GM19328 (cell line): ENCODE measurements around the gene DNALI1.

Experiments
- ATAC-seq: cut with Tn5 transposase; IDR thresholded peaks from one replicate; pipeline ENCODE4 v1.9.1; 2021; ENCODE audit warnings: mild to moderate bottlenecking, moderate library complexity; ENCODE audit not compliant: unreplicated experiment

Gene DNALI1

DNA sequence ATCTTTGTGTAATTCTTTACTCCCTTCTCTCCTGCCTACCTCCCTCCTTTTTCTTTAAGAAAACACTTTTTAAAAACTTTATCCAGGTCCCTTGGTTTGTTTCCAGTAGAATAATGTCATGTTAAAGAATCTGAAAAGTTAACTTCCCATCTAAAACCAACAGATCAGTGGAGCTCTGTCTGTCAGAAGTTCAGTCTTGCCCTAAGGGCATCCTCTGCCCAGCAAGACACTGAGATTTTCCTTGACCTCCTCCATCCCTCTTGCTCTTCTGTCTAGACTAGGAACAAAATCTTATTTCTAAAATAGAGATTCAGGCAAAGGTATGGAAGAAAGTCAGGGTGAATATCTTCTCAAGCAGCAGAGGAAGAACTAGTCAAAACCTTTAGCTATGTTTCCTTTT, 44.7 kb downstream of the DNALI1 start:
- ATAC-seq: no peak

DNA sequence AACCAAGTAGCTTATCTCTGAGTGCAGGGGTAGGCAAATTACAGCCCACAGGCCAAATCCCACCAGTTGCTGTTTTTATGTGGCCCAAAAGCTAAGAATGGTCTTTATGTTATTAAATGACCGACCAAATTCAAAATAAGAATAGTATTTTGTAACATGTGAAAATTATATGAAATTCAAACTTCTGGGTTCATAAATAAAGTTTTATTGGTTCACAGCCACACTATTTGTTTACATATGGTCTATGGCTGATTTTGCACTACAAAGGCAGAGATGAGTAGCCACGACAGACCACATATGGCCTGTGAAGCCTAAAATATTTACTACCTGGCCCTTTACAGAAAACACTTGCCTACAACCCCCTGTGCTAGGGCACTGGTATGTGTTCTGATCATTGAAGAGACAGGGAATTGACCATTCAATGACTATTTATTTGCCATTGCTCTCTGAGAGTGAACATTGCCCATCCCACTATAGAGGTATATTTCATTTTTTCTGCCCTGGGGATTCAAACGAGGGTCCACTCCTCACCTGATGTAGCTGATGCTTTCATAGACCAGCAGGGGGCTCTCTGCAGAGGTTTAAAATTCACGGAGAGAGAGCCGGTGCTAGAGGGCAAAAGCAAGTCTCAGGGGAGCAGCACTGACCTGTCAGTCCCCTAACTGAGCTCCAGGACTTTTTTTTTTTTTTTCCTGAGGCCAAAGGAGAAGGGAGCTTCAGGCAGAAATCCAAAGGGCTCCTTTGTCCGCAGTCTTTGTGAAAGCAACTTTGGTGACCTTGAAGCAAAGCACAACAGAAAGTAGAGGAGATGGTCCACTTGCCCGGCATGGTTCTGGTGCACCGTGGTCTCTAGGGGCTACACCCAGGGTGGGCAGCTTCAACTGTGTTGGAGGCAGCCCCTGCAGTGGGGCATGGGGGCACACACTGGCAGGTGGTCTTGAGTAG, 46.3 kb downstream of the DNALI1 start:
- no peak for ATAC-seq

DNA sequence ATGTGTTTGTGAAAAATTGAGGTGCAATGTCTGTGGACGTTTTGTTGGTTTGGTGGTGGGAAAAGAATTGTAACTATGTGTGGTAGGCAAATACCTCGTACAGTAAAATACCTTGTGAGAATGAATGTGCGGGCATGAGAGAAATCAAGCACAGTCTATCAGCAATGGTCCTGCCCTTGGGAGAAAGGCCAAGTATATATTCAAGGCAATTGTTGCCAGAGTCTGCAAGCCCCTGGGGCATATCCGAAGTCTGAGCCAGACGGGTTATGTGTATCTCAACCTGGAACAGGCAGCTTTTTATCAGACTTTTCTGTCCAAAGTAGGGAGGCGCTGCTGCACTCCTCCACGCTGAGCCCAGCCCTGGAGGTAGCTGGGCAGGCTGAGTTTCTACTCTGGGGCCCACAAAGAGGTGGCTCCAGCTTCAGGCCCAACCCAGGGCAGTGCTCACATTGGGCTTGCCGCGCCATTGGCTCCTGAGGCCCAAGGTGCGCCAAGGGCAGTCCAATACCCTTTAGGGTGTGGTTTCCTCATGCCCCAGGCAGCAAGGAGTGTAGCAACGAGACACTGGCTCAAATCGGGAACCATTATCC, 48.4 kb downstream of the DNALI1 start:
- ATAC-seq: no peak

DNA sequence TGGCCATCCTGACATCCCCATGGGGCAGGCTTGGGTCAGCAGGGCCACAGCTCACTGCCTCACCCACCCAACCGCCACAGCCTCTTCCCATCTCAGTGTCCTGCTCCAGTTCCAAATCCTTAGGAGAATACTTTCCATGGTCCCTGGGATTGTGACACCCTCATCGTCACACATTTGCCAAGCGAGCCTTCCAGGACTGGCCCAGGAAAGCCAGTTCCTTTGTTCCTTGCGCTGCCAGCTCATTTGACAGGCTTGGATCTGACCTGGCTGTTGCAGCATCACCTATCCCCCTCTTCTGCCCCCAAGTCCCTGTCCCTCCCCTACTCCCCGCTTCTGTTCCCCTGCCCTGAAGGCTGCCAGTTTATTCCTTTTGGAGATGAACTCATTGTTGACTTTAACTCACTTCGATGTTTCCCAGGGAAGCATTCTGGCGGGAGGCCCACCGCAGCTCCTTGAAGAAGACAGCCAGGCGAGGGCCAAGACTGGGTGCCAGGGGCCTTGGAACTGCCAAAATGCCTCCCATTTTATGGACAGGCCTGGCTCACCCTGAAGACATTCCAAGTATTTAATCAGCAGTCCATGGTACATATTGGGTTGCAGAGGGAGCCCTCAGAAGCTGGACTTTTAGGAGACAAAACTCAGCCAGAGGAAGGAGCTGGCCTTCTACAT, 49.2 kb downstream of the DNALI1 start:
- ATAC-seq: no peak

DNA sequence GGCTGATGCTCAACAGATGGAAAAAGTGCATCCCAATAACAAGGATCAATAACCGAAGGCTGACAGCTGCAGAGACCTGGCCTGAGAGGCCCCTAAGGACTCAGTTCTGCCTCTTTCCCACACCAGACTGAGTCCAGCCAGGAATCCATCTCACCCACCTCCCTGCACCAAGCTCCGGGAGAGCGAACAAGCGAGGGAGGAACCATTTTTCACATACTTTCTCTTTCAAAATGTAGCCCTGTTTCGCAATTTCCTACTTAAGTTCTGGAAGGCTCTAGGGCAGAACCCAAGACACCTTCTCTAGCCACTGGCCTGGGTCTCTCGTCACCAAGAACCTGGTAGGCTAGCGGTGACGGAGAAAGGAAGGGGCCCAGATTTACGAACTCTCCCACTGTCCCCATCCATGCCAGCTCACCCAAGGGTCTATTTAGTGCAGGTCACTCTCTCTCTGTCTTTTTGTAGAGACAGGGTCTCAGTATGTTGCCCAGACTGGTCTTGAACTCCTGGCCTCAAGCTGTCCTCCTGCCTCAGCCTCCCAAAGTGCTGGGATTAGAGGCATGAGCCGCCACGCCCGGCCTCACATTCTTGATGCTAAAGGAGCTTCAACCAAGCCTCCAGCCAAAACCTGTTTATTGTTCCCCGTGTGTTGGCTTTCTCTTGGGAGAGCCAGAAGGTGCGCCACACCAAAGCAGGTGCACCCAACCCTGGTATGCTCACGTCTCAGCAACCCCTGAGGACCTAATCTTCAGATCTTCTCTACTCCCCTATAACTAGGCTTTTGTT, 49.9 kb downstream of the DNALI1 start:
- ATAC-seq: no peak

DNA sequence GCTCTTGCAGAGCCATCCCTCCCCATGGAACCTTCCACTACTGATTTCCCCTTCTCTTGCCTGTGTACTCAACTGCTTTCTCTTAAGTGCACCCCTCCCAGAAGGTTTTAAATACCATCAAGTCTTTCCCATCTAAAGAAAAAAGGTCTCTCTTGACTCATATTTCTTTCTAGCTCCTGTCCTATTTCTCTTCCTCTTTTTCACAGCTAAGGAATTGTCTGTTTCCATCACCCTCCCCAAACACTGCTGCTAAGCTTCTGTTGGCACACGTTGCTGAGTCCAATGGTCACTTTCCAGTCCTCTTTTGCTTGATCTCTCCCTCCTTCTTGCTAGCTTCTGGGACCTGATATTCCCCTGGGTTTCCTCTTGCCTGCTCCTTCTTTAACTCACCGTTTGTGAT, 52.3 kb downstream of the DNALI1 start:
- no peak for ATAC-seq

DNA sequence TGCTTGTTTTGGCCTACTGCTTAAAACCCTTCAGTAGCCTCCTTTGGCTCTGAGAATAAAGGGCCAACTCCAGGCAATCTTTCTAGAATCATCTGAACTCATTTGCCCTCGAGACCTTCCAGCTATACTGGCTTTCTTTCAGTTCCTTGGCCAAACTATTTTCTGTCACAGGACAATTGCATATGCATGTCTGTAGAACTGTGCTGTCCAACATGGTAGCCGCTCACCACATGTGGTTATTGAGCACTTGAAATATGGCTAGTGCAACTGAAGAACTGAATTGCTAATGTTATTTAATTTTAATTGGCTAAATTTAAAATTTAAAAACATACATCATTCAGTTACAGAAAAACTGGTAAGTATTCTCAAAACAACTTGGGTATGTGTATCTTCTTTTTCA, 53.3 kb downstream of the DNALI1 start:
- ATAC-seq: no peak

DNA sequence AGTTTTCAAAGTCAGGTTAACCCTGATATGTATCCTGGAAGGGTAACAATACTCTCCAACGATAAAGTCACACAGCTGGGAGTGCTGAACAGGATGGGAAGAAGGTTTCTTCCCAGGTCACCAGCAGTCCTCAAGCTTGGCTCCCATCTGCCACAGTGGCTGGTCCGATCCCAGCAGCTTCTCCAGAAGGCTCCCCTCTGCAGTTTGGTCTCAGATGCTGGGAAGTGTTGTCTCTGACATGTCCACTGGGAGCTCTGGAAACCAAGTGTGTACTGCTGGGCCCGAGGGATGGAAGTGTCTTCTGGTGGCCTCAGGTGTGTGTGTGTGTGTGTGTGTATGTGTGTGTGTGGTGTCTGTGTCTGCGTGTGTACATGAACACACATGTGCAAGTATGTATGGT, 55.4 kb downstream of the DNALI1 start:
- ATAC-seq: no peak

DNA sequence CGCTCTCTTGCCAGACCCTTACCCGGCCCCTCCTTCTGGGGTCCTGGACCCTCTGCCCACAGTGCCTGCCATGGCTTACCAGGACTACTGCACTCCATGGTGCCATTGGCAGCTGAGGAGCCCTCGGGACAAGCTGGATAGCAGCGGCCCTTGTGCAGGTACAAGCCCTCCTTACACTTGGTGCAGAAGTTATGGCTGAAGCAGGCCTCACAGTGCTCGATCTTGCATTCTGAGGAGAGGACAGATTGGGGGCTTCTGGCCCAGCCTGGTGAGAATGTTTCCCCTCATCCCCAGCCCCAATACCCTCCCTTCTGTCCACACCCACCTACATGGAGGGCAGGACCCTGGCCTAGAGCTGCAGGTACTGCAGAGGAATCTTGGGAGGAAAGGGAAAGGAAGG, 57.4 kb downstream of the DNALI1 start:
- ATAC-seq: no peak

DNA sequence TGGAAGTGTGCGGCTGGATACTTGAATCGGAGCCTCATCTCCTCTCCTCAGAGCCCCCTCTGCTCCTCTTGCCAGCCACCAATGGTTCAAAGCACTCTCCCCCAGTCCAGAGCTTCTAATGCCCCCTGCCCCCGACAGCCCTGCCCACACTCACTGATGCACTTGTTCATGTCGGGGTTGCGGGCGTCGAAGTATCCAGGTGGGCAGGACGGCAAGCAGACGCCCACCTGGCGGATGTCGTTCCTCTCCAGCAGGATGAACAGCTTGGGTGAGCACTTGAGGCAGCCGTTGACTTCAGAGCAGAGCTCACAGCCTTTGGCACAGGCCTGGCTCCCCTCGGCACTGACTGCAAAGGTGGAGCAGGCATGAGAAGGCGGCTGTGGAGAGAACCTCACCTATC, 59.6 kb downstream of the DNALI1 start:
- ATAC-seq: no peak
